GM12874 (cell line): ENCODE results near the gene ESR2.

Source experiments
- TF ChIP-seq, protein P1 (sequence below): IDR thresholded peaks from 2 replicates; pipeline ENCODE4 v1.5.1; 2011; ENCODE audit warnings: low read depth, mild to moderate bottlenecking, control low read depth, low read length, moderate library complexity; ENCODE audit not compliant: insufficient read depth

ESR2 gene

GRCh38 chr14:64158608-64159007, 135.6 kb downstream of the ESR2 start:
- TF ChIP-seq, protein P1, sequence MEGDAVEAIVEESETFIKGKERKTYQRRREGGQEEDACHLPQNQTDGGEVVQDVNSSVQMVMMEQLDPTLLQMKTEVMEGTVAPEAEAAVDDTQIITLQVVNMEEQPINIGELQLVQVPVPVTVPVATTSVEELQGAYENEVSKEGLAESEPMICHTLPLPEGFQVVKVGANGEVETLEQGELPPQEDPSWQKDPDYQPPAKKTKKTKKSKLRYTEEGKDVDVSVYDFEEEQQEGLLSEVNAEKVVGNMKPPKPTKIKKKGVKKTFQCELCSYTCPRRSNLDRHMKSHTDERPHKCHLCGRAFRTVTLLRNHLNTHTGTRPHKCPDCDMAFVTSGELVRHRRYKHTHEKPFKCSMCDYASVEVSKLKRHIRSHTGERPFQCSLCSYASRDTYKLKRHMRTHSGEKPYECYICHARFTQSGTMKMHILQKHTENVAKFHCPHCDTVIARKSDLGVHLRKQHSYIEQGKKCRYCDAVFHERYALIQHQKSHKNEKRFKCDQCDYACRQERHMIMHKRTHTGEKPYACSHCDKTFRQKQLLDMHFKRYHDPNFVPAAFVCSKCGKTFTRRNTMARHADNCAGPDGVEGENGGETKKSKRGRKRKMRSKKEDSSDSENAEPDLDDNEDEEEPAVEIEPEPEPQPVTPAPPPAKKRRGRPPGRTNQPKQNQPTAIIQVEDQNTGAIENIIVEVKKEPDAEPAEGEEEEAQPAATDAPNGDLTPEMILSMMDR, result no peak

GRCh38 chr14:64149921-64150320, 144.2 kb downstream of the ESR2 start:
- TF ChIP-seq, protein P1, result no peak

DNA sequence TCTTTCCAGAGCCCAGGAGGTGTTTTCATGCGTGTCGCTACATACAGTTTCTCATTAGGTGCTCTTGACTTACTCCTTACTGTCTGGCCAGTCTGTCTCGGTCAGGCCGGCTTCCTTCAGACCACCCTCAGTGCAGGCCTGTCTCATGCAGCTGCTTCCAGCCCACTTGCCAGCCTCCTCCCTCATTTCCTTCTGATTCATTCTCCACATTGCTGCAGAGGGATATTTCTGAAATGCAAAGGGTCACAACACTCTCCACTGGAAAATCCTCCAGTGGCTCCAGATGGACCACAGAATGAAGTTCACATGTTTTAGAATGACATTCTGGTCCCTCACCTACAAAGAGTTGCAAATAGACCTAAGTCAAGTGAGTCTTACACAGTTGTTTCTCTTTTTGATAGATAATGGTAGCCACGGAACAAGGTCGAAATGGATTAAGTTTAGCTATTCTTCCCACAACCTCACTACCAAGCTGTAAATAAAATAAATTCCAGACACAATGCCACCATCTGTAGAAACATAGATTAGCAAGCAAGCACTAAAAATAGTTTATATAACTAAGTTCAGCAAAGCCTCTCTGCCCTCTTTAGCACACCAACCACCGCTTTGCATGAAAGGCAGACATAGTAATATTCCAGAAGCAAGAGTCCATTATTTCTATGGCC, 146.9 kb downstream of the ESR2 start:
- TF ChIP-seq, protein P1, result no peak

GRCh38 chr14:64137657-64138290, 156.4 kb downstream of the ESR2 start:
- TF ChIP-seq, protein P1, result peak; percentile 45

- TF ChIP-seq, protein P1, result no peak
These were observed 167.6 kb downstream of the ESR2 start for GRCh38 chr14:64126548-64126947.

GRCh38 chr14:64125270-64125669, 168.9 kb downstream of the ESR2 start:
- TF ChIP-seq, protein P1, result no peak

DNA sequence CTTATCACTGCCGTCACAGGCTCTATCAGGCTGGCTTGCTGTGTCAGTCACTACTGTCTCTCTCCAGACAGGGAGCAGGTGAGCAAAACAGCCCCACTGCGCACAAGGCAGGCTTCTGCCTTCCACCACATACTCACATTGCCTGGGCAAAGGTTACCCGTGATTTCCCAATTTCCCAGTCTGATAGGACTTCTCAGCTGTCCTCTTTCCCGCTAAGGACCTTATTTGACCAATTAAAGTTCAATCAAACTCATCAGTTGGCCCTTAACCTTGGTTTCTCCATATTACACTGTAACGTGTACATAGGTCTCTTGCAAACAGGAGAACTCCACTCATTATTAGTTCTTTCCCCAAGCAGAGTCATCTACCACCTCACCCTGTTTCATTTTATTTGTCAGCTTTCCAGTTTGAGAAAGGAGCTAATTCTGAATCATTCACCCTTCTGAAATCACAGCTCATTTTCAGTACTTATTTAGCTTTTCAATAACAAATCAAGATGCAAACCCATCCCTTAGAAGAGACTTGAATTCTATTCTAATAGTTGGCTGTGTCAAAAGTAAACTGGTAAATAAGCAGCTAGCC, 170.8 kb downstream of the ESR2 start:
- TF ChIP-seq, protein P1, result no peak
